Stimulated activated CD8-positive, alpha-beta memory T cell treated with anti-CD3 and anti-CD28 coated beads, Interleukin-4, amount 100 ng/mL, for 4 hours (primary cell): ENCODE results near the gene HIF1A.

Source experiments
- DNase-seq, 2 donors: peaks; one replicate each; pipeline ENCODE4 v3.0.0-alpha.2; 2020; ENCODE audit warnings: low read depth in 2 of 2, low spot score in 1 of 2

HIF1A gene

DNA sequence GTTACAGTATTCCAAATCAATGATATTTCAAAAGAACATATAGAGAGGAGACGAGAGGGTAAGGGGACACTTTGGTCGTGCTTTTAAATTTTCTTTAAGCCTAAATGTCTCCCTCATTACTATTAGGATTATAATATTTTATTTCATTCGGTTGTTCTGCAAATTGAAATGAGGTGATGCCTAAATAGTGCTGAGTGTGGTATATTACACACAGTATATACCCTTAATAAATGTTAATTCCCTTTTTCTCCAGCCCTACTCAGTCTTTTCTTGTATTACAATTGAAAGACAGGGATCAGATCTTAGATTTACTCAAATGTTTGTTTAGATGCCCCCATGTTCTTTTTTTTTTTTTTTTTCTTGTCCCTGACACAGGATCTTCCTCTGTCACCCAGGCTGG, 74.6 kb downstream of the HIF1A start:
- no peak for DNase-seq

DNA sequence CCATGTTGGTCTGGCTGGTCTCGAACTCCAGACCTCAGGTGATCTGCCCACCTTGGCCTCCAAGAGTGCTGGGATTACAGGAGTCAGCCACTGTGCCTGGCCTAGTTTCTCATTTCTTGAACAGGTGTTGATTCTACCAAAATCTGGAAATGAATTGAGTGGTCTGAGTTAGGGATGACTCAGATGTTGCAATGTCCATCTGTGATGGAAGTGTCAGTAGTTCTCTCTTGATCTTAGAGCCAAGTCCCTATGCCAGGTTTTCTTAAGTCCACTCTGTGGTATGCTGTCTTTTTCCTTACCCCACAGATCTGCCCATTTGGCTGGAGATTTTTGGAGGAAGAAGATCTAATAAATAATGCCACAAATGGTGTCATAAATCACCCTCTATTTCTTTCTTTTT, 79.5 kb downstream of the HIF1A start:
- DNase-seq = no peak

DNA sequence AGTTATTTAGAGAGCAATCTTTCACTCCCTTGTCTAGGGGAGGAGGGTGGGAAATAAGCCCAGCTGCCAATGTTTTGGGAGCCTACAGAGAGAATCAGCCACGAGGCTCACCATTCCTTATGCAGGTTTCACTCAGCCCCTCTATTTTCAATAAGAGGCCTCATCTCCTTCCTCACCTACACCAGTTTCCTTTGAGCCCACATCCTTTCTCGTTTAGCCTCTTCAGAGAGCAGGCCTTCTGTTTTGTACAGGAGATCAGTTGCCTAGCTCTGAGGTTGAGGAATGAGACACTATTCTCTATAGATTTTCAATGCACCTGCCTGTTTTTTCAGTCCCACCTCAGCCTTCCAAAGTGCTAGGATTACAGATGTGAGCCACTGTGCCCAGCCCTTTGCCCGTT, 84.8 kb downstream of the HIF1A start:
- DNase-seq = no peak

DNA sequence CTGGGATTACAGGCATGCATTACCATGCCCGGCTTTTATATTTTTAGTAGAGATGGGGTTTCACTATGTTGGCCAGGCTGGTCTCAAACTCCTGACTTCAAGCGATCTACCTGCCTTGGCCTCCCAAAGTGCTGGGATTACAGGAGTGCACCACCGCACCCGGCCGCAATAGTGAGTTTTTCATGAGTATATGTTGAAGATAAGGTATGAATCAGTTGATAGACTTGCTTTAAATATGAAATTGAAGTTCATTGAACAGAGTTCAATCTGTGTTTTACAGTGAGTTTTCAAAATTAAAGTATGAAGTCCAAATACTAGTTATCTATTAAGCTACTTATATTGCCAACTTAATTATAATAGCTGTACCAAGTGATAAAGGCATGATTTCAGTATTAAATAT, 102.0 kb downstream of the HIF1A start:
- DNase-seq = no peak
